GM23338 (cell line): ENCODE measurements around the gene TXNL4B. TPM values are rescaled to one million over a fixed set of nuclear protein-coding genes. Genes with fewer than 3 reads are reported as not detected.

ENCODE experiments used
- ATAC-seq: fragments of 200-7000 bp; cut with Tn5 transposase; 3 replicates; pipeline ENCODE4 v1.9.1; 2020
- DNase-seq: peaks from one replicate; pipeline ENCODE4 v3.0.0-alpha.2; 2015; ENCODE audit warnings: low spot score
- H2AFZ ChIP-seq: fragments of 200-600 bp; sonication (generic); 2 replicates; pipeline ENCODE4 v1.8.0; 2016; ENCODE audit warnings: antibody characterized with exemption, mild to moderate bottlenecking, moderate library complexity
- H3F3A ChIP-seq: fragments of 200-600 bp; sonication (generic); replicated peaks from 2 replicates; pipeline ENCODE4 v1.8.0; 2017; ENCODE audit warnings: antibody characterized with exemption, mixed run types, low read depth
- H3K27ac ChIP-seq: fragments of 200-600 bp; sonication (generic); 2 replicates; pipeline ENCODE4 v1.6.1; 2016; ENCODE audit warnings: low read depth
- H3K27me3 ChIP-seq: fragments of 200-600 bp; sonication (generic); 2 replicates; pipeline ENCODE4 v1.8.0; 2016; ENCODE audit warnings: mild to moderate bottlenecking, mixed run types, moderate library complexity; ENCODE audit not compliant: insufficient read depth
- H3K36me3 ChIP-seq: fragments of 200-600 bp; sonication (generic); 2 replicates; pipeline ENCODE4 v1.8.0; 2016; ENCODE audit warnings: mild to moderate bottlenecking; ENCODE audit not compliant: insufficient read depth
- H3K4me1 ChIP-seq: fragments of 200-600 bp; sonication (generic); 2 replicates; pipeline ENCODE4 v1.8.0; 2016; ENCODE audit warnings: mild to moderate bottlenecking, moderate library complexity; ENCODE audit not compliant: insufficient read depth
- H3K4me2 ChIP-seq: fragments of 200-600 bp; sonication (generic); 2 replicates; pipeline ENCODE4 v1.7.1; 2017; ENCODE audit warnings: mixed run types
- H3K4me3 ChIP-seq: fragments of 200-600 bp; sonication (generic); 2 replicates; pipeline ENCODE4 v1.6.1; 2016; ENCODE audit warnings: mixed run types
- H3K79me2 ChIP-seq: fragments of 200-600 bp; sonication (generic); replicated peaks from 2 replicates; pipeline ENCODE4 v1.8.0; 2017; ENCODE audit warnings: mild to moderate bottlenecking; ENCODE audit not compliant: insufficient read depth
- H3K9me2 ChIP-seq: fragments of 200-600 bp; sonication (generic); 2 replicates; pipeline ENCODE4 v1.8.0; 2017; ENCODE audit not compliant: insufficient read depth
- H4K20me1 ChIP-seq: fragments of 200-600 bp; sonication (generic); replicated peaks from 2 replicates; pipeline ENCODE4 v1.8.0; 2017; ENCODE audit warnings: mild to moderate bottlenecking; ENCODE audit not compliant: insufficient read depth
- H3K27ac Mint-ChIP-seq: 2 replicates; pipeline ENCODE4 v1.8.0; 2020; ENCODE audit warnings: inconsistent platforms, mild to moderate bottlenecking, moderate library complexity, mixed read lengths
- H3K27me3 Mint-ChIP-seq: 3 replicates; pipeline ENCODE4 v1.8.0; 2022; ENCODE audit warnings: low read depth, mild to moderate bottlenecking, moderate library complexity, mixed read lengths, inconsistent platforms; ENCODE audit not compliant: insufficient read depth, poor library complexity
- H3K36me3 Mint-ChIP-seq: 3 replicates; pipeline ENCODE4 v1.8.0; 2021; ENCODE audit warnings: low read depth, mild to moderate bottlenecking, inconsistent platforms, moderate library complexity, mixed read lengths
- H3K4me1 Mint-ChIP-seq: 3 replicates; pipeline ENCODE4 v1.8.0; 2020; ENCODE audit warnings: mild to moderate bottlenecking, inconsistent platforms, mixed read lengths
- H3K4me3 Mint-ChIP-seq: 3 replicates; pipeline ENCODE4 v1.8.0; 2021; ENCODE audit warnings: moderate library complexity, mild to moderate bottlenecking, inconsistent platforms, mixed read lengths
- H3K9me3 Mint-ChIP-seq: 3 replicates; pipeline ENCODE4 v1.8.0; 2020; ENCODE audit warnings: moderate library complexity, mild to moderate bottlenecking, inconsistent platforms, mixed read lengths
- CTCF ChIP-seq, 2 experiments: fragments of 200-600 bp in 1 of 2; sonication (generic) in 1 of 2; conservative IDR thresholded peaks; 2 replicates each; pipeline versions ENCODE4 v1.5.1 to v1.6.1; 2016 to 2017; ENCODE audit warnings: antibody characterized with exemption in 2 of 2, low read depth in 2 of 2, mild to moderate bottlenecking in 2 of 2, moderate library complexity in 1 of 2
- EZH2 ChIP-seq: fragments of 200-600 bp; sonication (generic); IDR thresholded peaks from one replicate; pipeline ENCODE4 v1.8.0; 2017; ENCODE audit warnings: antibody characterized with exemption, mild to moderate bottlenecking, low read depth; ENCODE audit not compliant: unreplicated experiment
- EZH2phosphoT487 ChIP-seq: fragments of 200-600 bp; sonication (generic); IDR thresholded peaks from one replicate; pipeline ENCODE4 v1.8.1; 2018; ENCODE audit warnings: antibody characterized with exemption; ENCODE audit not compliant: unreplicated experiment
- NANOG ChIP-seq: IDR thresholded peaks from 2 replicates; pipeline ENCODE4 v1.6.1; 2016; ENCODE audit warnings: antibody characterized with exemption, borderline replicate concordance
- STAT1 ChIP-seq: IDR thresholded peaks from one replicate; pipeline ENCODE4 v1.6.1; 2016; ENCODE audit warnings: antibody characterized with exemption; ENCODE audit not compliant: unreplicated experiment
- ZNF462 ChIP-seq: fragments of 250-450 bp; sonication (Bioruptor Pico); IDR thresholded peaks from 2 replicates; pipeline ENCODE4 v1.5.0; 2020; ENCODE audit warnings: mild to moderate bottlenecking, moderate library complexity
- polyA plus RNA-seq: library from polyadenylated mRNA; unstranded; fragments of >200 nt; fragmentation: Nextera tagmentation; extraction: Ambion mirVana; gene quantifications from 2 replicates; pipeline ENCODE4 v1.2.1, GENCODE V29; 2016
- total RNA-seq: library from RNA; depleted of rRNA; stranded (reverse); fragments of >200 nt; shearing (Covaris generic); gene quantifications from 2 replicates; pipeline ENCODE4 v1.2.3, GENCODE V29; 2014
- TF ChIP-seq, protein P1 (sequence below): IDR thresholded peaks from 2 replicates; pipeline ENCODE4 v1.6.1; 2016; ENCODE audit warnings: antibody characterized with exemption

The TXNL4B gene
- total and polyA plus RNA-seq, 2 experiments from 2014 or later: 3.7 to 8.9 TPM

GRCh38 chr16:72122916-72123315, 29.5 kb upstream of the TXNL4B start (continued):
- TF ChIP-seq ZNF462 (no peak), EZH2 (no peak), NANOG (no peak), EZH2phosphoT487 (no peak)

DNA sequence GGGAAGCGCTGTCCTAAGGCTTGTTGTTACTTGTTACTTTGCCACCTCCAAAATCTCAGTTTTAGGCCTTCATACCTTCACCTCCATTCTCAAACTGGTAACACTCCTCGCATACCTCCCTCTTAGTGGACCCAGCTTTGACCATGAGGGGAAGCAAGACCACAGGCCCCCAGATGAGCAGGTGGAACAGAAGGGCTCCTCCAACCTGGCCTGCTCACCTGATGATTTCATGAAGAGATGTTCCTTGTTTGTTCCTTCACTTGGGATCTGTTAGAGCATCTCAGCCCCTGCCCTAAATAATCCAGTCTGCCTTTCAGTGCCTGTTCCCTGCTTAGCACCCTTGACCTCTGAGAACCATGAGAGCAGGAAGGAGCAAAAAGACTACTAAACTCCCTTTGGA, 28.9 kb upstream of the TXNL4B start:
- H3K4me3 Mint-ChIP-seq: no peak overlapping the region
- H3K9me3 Mint-ChIP-seq: no peaks in the 10 kb centered on the region
- peaks cover 13% of the 10 kb centered on the region for H3K4me1 Mint-ChIP-seq
- Histone ChIP-seq H3F3A (no peaks in the 10 kb centered on the region), H3K9me2 (no peaks in the 10 kb centered on the region), H3K4me2 (no peak overlapping the region), H3K79me2 (no peaks in the 10 kb centered on the region), H3K27ac (no peak overlapping the region), H3K4me3 (no peak overlapping the region), H3K36me3 (no peaks in the 10 kb centered on the region), H4K20me1 (no peaks in the 10 kb centered on the region), H2AFZ (no peak overlapping the region), H3K27me3 (no peaks in the 10 kb centered on the region), H3K4me1 (no peaks in the 10 kb centered on the region; the same call in 1 of the 2 replicates)
- H3K27ac Mint-ChIP-seq: no peak overlapping the region
- no peak for DNase-seq
- peaks cover 7% of the 10 kb centered on the region for H3K27me3 Mint-ChIP-seq
- no peak for ATAC-seq
- no peaks in the 10 kb centered on the region for H3K36me3 Mint-ChIP-seq
- TF ChIP-seq EZH2phosphoT487: no peak
- TF ChIP-seq ZNF462: no peak
- TF ChIP-seq, protein P1, sequence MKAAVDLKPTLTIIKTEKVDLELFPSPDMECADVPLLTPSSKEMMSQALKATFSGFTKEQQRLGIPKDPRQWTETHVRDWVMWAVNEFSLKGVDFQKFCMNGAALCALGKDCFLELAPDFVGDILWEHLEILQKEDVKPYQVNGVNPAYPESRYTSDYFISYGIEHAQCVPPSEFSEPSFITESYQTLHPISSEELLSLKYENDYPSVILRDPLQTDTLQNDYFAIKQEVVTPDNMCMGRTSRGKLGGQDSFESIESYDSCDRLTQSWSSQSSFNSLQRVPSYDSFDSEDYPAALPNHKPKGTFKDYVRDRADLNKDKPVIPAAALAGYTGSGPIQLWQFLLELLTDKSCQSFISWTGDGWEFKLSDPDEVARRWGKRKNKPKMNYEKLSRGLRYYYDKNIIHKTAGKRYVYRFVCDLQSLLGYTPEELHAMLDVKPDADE: no peak
- TF ChIP-seq NANOG: no peak
- TF ChIP-seq STAT1: no peak
- no peak for TF ChIP-seq CTCF (conservative IDR thresholded peaks at IDR 0.05; ENCODE audit: low read depth in 2 of 2)
